Measurements from ENCODE around the gene TNFAIP8. TPM values are rescaled to one million over a fixed set of nuclear protein-coding genes. Genes with fewer than 3 reads are reported as not detected.

TNFAIP8 gene
- total and polyA plus RNA-seq, 2 experiments from 2014 or later, result 10.3 to 14.8 TPM

- TF ChIP-seq EZH2phosphoT487 (IDR thresholded peaks at IDR 0.05; ENCODE audit: insufficient read depth, low read depth) (no peak), EZH2 (IDR thresholded peaks at IDR 0.05; ENCODE audit: insufficient read depth, poor library complexity, severe bottlenecking) (no peak)
- no peak overlapping the region for H3K4me2 ChIP-seq (ENCODE audit: unreplicated experiment)
- no peak overlapping the region for H3K9ac ChIP-seq
- 95 to 97% methylated on average over 11 of the region's 11 CpGs for WGBS, 2 experiments (ENCODE audit: low coverage in 1 of 2, low lambda C conversion rate in 2 of 2, missing lambda C conversion rate in 2 of 2)
- DNase-seq, result no peak
- H3K27ac ChIP-seq, result no peak overlapping the region
- H3K9me3 ChIP-seq (ENCODE audit: low read depth), result no peaks in the 10 kb centered on the region
- no peaks in the 10 kb centered on the region for H3F3A ChIP-seq (ENCODE audit: insufficient read depth)
- H3K4me1 ChIP-seq (ENCODE audit: insufficient read depth), result no peaks in the 10 kb centered on the region
- no peaks in the 10 kb centered on the region for H4K20me1 ChIP-seq (ENCODE audit: insufficient read depth)
- no peak overlapping the region for H3K4me3 ChIP-seq
- no peaks in the 10 kb centered on the region for H3K9me2 ChIP-seq (ENCODE audit: insufficient read depth)
- H3K36me3 ChIP-seq (ENCODE audit: low read depth), result no peaks in the 10 kb centered on the region
- no peak overlapping the region for H2AFZ ChIP-seq
- no peaks in the 10 kb centered on the region for H3K27me3 ChIP-seq (replicated peaks; ENCODE audit: insufficient read depth)
- in situ Hi-C loops (cut with MboI), result no loop called here
- H3K79me2 ChIP-seq (ENCODE audit: insufficient read depth), result no peaks in the 10 kb centered on the region
Observed at GRCh38 chr5:119340597-119341218, 15.1 kb upstream of the TNFAIP8 start.

GRCh38 chr5:119341452-119342349 lies 14.1 kb upstream of the TNFAIP8 start:
- Histone ChIP-seq H3K9me2 (ENCODE audit: insufficient read depth) (no peaks in the 10 kb centered on the region), H2AFZ (no peak overlapping the region), H3K27me3 (replicated peaks; ENCODE audit: insufficient read depth) (no peaks in the 10 kb centered on the region), H3F3A (ENCODE audit: insufficient read depth) (no peaks in the 10 kb centered on the region), H3K4me3 (no peak overlapping the region), H3K79me2 (ENCODE audit: insufficient read depth) (no peaks in the 10 kb centered on the region), H3K4me1 (ENCODE audit: insufficient read depth) (no peaks in the 10 kb centered on the region), H3K4me2 (ENCODE audit: unreplicated experiment) (no peak overlapping the region), H3K9ac (no peak overlapping the region), H3K36me3 (ENCODE audit: low read depth) (no peaks in the 10 kb centered on the region), H3K27ac (no peak overlapping the region), H4K20me1 (ENCODE audit: insufficient read depth) (no peaks in the 10 kb centered on the region), H3K9me3 (ENCODE audit: low read depth) (no peaks in the 10 kb centered on the region)
- in situ Hi-C loops (cut with MboI), result no loop called here
- no peak for TF ChIP-seq EZH2phosphoT487 (IDR thresholded peaks at IDR 0.05; ENCODE audit: insufficient read depth, low read depth)
- no peak for TF ChIP-seq EZH2 (IDR thresholded peaks at IDR 0.05; ENCODE audit: insufficient read depth, poor library complexity, severe bottlenecking)
- WGBS, 2 experiments (ENCODE audit: low coverage in 1 of 2, low lambda C conversion rate in 2 of 2, missing lambda C conversion rate in 2 of 2), result 95 to 97% methylated on average over 6 of the region's 6 CpGs
- DNase-seq, result no peak

GRCh38 chr5:119342406-119342805 lies 13.4 kb upstream of the TNFAIP8 start:
- Histone ChIP-seq H3K4me1 (ENCODE audit: insufficient read depth) (no peaks in the 10 kb centered on the region), H3F3A (ENCODE audit: insufficient read depth) (no peaks in the 10 kb centered on the region), H3K36me3 (ENCODE audit: low read depth) (no peaks in the 10 kb centered on the region), H2AFZ (no peak overlapping the region), H3K9ac (no peak overlapping the region), H3K79me2 (ENCODE audit: insufficient read depth) (no peaks in the 10 kb centered on the region), H3K27me3 (replicated peaks; ENCODE audit: insufficient read depth) (no peaks in the 10 kb centered on the region), H3K27ac (no peak overlapping the region), H3K4me2 (ENCODE audit: unreplicated experiment) (no peak overlapping the region), H3K9me3 (ENCODE audit: low read depth) (no peaks in the 10 kb centered on the region), H4K20me1 (ENCODE audit: insufficient read depth) (no peaks in the 10 kb centered on the region), H3K4me3 (no peak overlapping the region), H3K9me2 (ENCODE audit: insufficient read depth) (no peaks in the 10 kb centered on the region)
- WGBS, 2 experiments (ENCODE audit: low coverage in 1 of 2, low lambda C conversion rate in 2 of 2, missing lambda C conversion rate in 2 of 2), result 95 to 100% methylated on average over 1 of the region's 1 CpG
- DNase-seq, result no peak
- TF ChIP-seq EZH2phosphoT487 (IDR thresholded peaks at IDR 0.05; ENCODE audit: insufficient read depth, low read depth), result no peak
- in situ Hi-C loops (cut with MboI), result no loop called here

- 66 to 71% methylated on average over 6 of the region's 6 CpGs for WGBS, 2 experiments (ENCODE audit: low coverage in 1 of 2, low lambda C conversion rate in 2 of 2, missing lambda C conversion rate in 2 of 2)
Observed at GRCh38 chr5:119343052-119343451, 12.8 kb upstream of the TNFAIP8 start.

More at GRCh38 chr5:119343052-119343451, 12.8 kb upstream of the TNFAIP8 start:
- TF ChIP-seq EZH2phosphoT487 (IDR thresholded peaks at IDR 0.05; ENCODE audit: insufficient read depth, low read depth) (no peak), EZH2 (IDR thresholded peaks at IDR 0.05; ENCODE audit: insufficient read depth, poor library complexity, severe bottlenecking) (no peak)
- Histone ChIP-seq H3K4me2 (ENCODE audit: unreplicated experiment) (no peak overlapping the region), H3K36me3 (ENCODE audit: low read depth) (no peaks in the 10 kb centered on the region), H3K9me2 (ENCODE audit: insufficient read depth) (no peaks in the 10 kb centered on the region), H2AFZ (no peak overlapping the region), H3K9me3 (ENCODE audit: low read depth) (no peaks in the 10 kb centered on the region), H3K79me2 (ENCODE audit: insufficient read depth) (no peaks in the 10 kb centered on the region), H3K27ac (no peak overlapping the region), H4K20me1 (ENCODE audit: insufficient read depth) (no peaks in the 10 kb centered on the region), H3F3A (ENCODE audit: insufficient read depth) (no peaks in the 10 kb centered on the region), H3K4me3 (no peak overlapping the region), H3K9ac (no peak overlapping the region), H3K4me1 (ENCODE audit: insufficient read depth) (peaks cover 6% of the 10 kb centered on the region), H3K27me3 (replicated peaks; ENCODE audit: insufficient read depth) (no peaks in the 10 kb centered on the region)
- in situ Hi-C loops (cut with MboI), result no loop called here
- no peak for DNase-seq
